Neural progenitor cell (in vitro differentiated cells): ENCODE data around the gene UPP1.
"Not testable (repeated sequence)": the region's sequence is repeated elsewhere in the genome, so short reads cannot be mapped to it uniquely, and the experiment has no call there.

Experiments
- EZH2 ChIP-seq: fragments of 200-600 bp; sonication (generic); IDR thresholded peaks from 2 replicates; pipeline ENCODE4 v1.6.1; 2017; ENCODE audit warnings: antibody characterized with exemption, mild to moderate bottlenecking, moderate library complexity
- TF ChIP-seq, protein P1 (sequence below): fragments of 200-600 bp; sonication (generic); IDR thresholded peaks from 2 replicates; pipeline ENCODE4 v1.5.1; 2017; ENCODE audit warnings: antibody characterized with exemption, mild to moderate bottlenecking

GRCh38 chr7:48147690-48148089 lies 58.6 kb downstream of the UPP1 start:
- TF ChIP-seq, protein P1, sequence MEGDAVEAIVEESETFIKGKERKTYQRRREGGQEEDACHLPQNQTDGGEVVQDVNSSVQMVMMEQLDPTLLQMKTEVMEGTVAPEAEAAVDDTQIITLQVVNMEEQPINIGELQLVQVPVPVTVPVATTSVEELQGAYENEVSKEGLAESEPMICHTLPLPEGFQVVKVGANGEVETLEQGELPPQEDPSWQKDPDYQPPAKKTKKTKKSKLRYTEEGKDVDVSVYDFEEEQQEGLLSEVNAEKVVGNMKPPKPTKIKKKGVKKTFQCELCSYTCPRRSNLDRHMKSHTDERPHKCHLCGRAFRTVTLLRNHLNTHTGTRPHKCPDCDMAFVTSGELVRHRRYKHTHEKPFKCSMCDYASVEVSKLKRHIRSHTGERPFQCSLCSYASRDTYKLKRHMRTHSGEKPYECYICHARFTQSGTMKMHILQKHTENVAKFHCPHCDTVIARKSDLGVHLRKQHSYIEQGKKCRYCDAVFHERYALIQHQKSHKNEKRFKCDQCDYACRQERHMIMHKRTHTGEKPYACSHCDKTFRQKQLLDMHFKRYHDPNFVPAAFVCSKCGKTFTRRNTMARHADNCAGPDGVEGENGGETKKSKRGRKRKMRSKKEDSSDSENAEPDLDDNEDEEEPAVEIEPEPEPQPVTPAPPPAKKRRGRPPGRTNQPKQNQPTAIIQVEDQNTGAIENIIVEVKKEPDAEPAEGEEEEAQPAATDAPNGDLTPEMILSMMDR: not testable (repeated sequence)
- TF ChIP-seq EZH2: not testable (repeated sequence)
